OCI-LY3 (cell line): Measurements from ENCODE around the gene PLXNA3.

Experiments used
- H2AFZ ChIP-seq: fragments of 200-600, 300-600 bp; shearing (Covaris generic); 2 replicates; pipeline ENCODE4 v1.6.0; 2014; ENCODE audit warnings: antibody characterized with exemption, low read depth, low read length
- H3K27ac ChIP-seq: fragments of 200-600, 300-600 bp; sonication (generic); 2 replicates; pipeline ENCODE4 v1.5.1; 2014; ENCODE audit warnings: mild to moderate bottlenecking, low read length, moderate library complexity, mixed read lengths
- H3K27me3 ChIP-seq: fragments of 200-600, 300-600 bp; sonication (generic); 2 replicates; pipeline ENCODE4 v1.6.1; 2014; ENCODE audit warnings: low read depth, low read length, mixed read lengths
- H3K36me3 ChIP-seq: fragments of 200-600, 300-600 bp; sonication (generic); replicated peaks from 2 replicates; pipeline ENCODE3; 2014; ENCODE audit warnings: low read depth, low read length, mixed read lengths
- H3K4me1 ChIP-seq: fragments of 300-600, 200-600 bp; sonication (generic); 2 replicates; pipeline ENCODE4 v1.6.1; 2014; ENCODE audit warnings: low read length, mixed read lengths
- H3K4me2 ChIP-seq: fragments of 200-600, 300-600 bp; sonication (generic); 2 replicates; pipeline ENCODE4 v1.6.1; 2014; ENCODE audit warnings: low read length, mixed read lengths
- H3K4me3 ChIP-seq: fragments of 300-600, 200-600 bp; sonication (generic); 2 replicates; pipeline ENCODE4 v1.5.1; 2014; ENCODE audit warnings: antibody characterized with exemption, mild to moderate bottlenecking, low read length, moderate library complexity
- H3K79me2 ChIP-seq: fragments of 300-600, 200-600 bp; shearing (Covaris generic); 2 replicates; pipeline ENCODE4 v1.6.1; 2014; ENCODE audit warnings: mild to moderate bottlenecking, low read length, mixed read lengths
- H3K9ac ChIP-seq: fragments of 300-600, 200-600 bp; shearing (Covaris generic); 2 replicates; pipeline ENCODE4 v1.6.0; 2014; ENCODE audit warnings: mild to moderate bottlenecking, low read length, moderate library complexity
- H3K9me3 ChIP-seq: fragments of 200-600, 300-600 bp; shearing (Covaris generic); 2 replicates; pipeline ENCODE4 v1.6.1; 2014; ENCODE audit warnings: low read length, mixed read lengths; ENCODE audit not compliant: insufficient read depth
- H4K20me1 ChIP-seq: fragments of 200-600, 300-600 bp; sonication (generic); 2 replicates; pipeline ENCODE4 v1.6.1; 2016; ENCODE audit warnings: low read length, mixed read lengths; ENCODE audit not compliant: insufficient read depth
- CTCF ChIP-seq: fragments of 200-600, 300-600 bp; sonication (generic); IDR thresholded peaks from 2 replicates; pipeline ENCODE4 v1.5.1; 2014; ENCODE audit warnings: antibody characterized with exemption, low read length, low read depth
- EZH2phosphoT487 ChIP-seq: fragments of 200-600 bp; shearing (Covaris generic); IDR thresholded peaks from 2 replicates; pipeline ENCODE4 v1.6.1; 2018; ENCODE audit warnings: antibody characterized with exemption, mixed run types, low read depth

PLXNA3 gene

DNA sequence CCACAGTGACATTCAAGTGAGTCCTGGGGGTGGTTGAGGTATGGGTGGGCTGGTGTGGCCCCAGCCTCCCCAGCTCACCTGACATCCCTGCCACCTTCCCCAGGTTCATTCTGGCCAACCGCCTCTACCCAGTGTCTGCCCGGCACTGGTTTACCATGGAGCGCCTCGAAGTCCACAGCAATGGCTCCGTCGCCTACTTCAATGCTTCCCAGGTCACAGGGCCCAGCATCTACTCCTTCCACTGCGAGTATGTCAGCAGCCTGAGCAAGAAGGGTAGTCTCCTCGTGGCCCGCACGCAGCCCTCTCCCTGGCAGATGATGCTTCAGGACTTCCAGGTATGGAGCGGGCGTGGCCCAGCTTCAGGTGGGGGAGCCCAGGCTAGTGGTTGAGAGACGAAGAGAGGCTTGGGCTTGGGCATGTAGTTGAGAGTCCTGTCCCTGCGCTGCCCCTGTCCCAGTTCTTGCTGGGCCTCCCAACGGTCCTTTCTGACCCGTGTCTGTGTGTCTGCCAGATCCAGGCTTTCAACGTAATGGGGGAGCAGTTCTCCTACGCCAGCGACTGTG is 22.8 kb upstream of the PLXNA3 start:
- Histone ChIP-seq H3K27ac (no peak overlapping the region), H3K4me2 (no peak overlapping the region), H3K79me2 (peaks cover 24% of the 10 kb centered on the region), H3K36me3 (peaks cover 12% of the 10 kb centered on the region), H4K20me1 (no peaks in the 10 kb centered on the region), H3K4me3 (no peak overlapping the region), H3K4me1 (peaks cover 9% of the 10 kb centered on the region), H3K9ac (no peak overlapping the region), H2AFZ (no peak overlapping the region), H3K27me3 (no peaks in the 10 kb centered on the region), H3K9me3 (no peaks in the 10 kb centered on the region)
- TF ChIP-seq EZH2phosphoT487, result no peak

DNA sequence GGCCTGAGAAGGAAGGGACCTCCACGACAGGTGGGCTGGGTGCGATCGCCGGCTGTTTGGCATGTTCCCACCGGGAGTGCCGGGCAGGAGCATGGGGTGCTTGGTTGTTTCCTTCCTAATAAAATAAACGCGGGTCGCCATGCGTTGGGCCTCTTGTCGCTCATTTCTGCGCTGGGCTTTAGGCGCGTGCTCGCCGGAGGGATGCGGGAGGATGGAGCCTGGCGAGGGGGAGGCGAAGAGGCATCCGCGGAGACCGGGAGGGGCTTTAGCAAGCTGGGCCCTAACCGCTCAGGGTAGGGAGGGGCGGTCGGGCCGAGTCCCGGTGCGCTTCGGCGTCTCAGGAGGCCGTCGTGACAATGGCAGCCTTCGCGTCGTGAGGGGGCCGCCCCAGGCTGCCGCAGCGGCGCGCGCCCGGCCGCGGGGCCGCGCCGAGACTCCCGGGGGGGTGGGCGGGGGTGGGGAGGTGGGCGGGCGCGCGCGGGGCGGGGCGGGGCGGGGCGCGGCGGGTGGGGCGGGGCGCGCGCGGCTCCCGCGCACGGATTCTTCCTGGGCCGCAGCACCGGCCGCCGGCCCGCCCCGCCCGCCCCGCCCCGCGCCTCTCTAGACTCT is 21.6 kb upstream of the PLXNA3 start:
- no peaks in the 10 kb centered on the region for H3K9me3 ChIP-seq
- no peaks in the 10 kb centered on the region for H3K27me3 ChIP-seq
- H3K9ac ChIP-seq, result peak overlapping the region; percentile 75
- H3K4me3 ChIP-seq, result peak overlapping the region; percentile 93
- peak overlapping the region; percentile 55 for H3K27ac ChIP-seq
- H4K20me1 ChIP-seq, result no peaks in the 10 kb centered on the region
- H2AFZ ChIP-seq, result no peak overlapping the region
- H3K36me3 ChIP-seq, result peaks cover 12% of the 10 kb centered on the region
- TF ChIP-seq EZH2phosphoT487 (no peak), CTCF (no peak)
- peaks cover 9% of the 10 kb centered on the region for H3K4me1 ChIP-seq
- H3K79me2 ChIP-seq, result peaks cover 21% of the 10 kb centered on the region
- peak overlapping the region; percentile 53 for H3K4me2 ChIP-seq

DNA sequence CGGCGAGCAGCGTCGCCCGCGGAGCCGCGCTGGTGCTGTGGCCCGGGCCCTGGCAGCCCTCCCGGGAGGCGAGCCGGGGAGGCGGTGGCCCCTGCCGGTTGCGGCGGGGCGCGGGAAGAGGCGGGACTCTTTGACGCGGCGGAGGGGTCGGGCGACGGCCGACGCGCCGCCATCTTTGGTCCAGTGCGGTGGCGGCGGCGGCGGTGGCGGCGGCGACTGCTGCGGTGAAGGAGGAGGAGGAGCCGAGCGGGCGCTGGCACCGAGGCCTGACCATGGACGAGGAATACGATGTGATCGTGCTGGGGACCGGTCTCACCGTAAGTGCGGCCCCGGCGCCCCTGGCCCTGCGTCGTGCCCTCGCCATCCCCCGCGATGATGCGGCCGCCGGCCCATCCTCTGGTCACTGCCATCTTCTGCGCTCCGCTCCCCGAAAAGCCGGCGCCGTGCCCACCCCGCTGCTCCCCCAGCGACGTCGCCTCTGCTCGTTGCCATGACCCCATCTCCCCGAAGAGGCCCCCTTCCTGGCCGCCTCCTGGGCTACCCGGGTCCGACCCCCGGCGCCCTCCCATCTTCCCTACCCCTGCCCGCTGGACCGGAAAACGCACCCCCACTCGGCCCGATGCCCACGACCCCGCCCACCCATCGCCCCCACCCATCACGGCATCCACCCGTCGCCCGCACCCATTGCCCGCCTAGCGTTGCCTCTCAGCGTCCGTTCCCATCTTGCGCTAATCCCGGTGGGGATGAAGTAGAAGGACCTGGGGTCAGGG is 20.9 kb upstream of the PLXNA3 start, which contains the start of gene GDI1:
Gene GDI1, plus strand, starts transcription at position 172 of the 770 bp plus-strand sequence. Its CDS starts 101 bp downstream, at position 273.
- peak within 1 kb of the TSS; percentile 92 for H3K4me2 ChIP-seq
- peaks cover 21% of the 10 kb centered on the region for H3K79me2 ChIP-seq
- H3K36me3 ChIP-seq, result peaks cover 12% of the 10 kb centered on the region
- no peaks in the 10 kb centered on the region for H3K9me3 ChIP-seq
- no peak within 1 kb of the TSS for H2AFZ ChIP-seq
- peak within 1 kb of the TSS; percentile 93 for H3K4me3 ChIP-seq
- H3K4me1 ChIP-seq, result peaks cover 9% of the 10 kb centered on the region
- peak within 1 kb of the TSS; percentile 75 for H3K9ac ChIP-seq
- TF ChIP-seq CTCF (no peak), EZH2phosphoT487 (no peak)
- no peaks in the 10 kb centered on the region for H4K20me1 ChIP-seq
- H3K27ac ChIP-seq, result peak within 1 kb of the TSS; percentile 55
- no peaks in the 10 kb centered on the region for H3K27me3 ChIP-seq

DNA sequence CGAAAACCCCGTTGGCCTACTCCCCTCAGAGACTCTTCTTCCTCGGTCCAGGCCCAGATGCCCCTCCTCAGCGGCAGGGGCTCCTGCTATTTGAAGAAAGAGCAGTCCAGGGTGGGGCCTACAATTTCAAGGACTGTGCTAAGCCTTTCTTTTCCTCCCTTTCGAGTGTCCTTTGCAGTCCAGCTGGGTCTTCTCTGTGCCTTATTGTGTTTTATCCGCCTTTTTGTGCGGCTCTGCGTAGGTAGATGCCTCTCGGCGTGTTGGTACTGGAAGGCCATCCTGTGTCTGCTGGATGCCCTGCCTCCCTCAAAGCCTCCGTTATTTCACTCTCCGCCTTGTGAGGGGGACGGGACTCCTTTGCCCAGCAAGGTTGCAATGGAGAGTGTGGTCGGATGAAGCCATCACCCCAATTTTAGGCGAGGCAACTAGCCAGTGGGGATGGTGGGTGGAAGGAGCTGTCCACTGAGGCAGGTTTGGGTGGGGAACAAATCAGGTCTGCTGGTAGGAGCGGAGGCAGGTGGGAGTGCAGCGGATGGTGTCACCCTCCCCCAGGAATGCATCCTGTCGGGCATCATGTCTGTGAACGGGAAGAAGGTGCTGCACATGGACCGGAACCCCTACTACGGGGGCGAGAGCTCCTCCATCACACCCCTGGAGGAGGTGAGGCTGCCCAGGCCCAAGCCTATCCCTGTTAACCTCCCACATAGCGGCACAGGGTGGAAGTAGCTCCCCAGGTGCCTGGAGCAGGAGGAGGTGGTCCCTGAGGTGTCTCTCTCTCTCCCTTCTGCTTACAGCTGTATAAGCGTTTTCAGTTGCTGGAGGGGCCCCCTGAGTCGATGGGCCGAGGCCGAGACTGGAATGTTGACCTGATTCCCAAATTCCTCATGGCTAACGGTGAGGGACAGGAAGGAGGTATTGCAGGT is 19.8 kb upstream of the PLXNA3 start:
- Histone ChIP-seq H3K27me3 (no peaks in the 10 kb centered on the region), H3K4me2 (peak overlapping the region; percentile 92), H3K9me3 (no peaks in the 10 kb centered on the region), H3K4me3 (peak overlapping the region; percentile 93), H3K79me2 (peaks cover 21% of the 10 kb centered on the region), H2AFZ (no peak overlapping the region), H4K20me1 (no peaks in the 10 kb centered on the region), H3K36me3 (peaks cover 12% of the 10 kb centered on the region), H3K9ac (peak overlapping the region; percentile 75), H3K4me1 (peaks cover 9% of the 10 kb centered on the region), H3K27ac (no peak overlapping the region)
- TF ChIP-seq EZH2phosphoT487 (no peak), CTCF (no peak)
